GM12874 (cell line): ENCODE data around the gene KANSL2.

Source experiments
- CTCF ChIP-seq: IDR thresholded peaks from 2 replicates; pipeline ENCODE4 v1.5.1; 2011; ENCODE audit warnings: low read depth, mild to moderate bottlenecking, control low read depth, low read length, moderate library complexity; ENCODE audit not compliant: insufficient read depth

The KANSL2 gene

GRCh38 chr12:48681710-48682532 lies at the start of gene KANSL2:
Gene KANSL2 (minus strand): TSS chr12:48682238. CDS start chr12:48681632, 606 bp downstream.
- TF ChIP-seq CTCF: no peak

DNA sequence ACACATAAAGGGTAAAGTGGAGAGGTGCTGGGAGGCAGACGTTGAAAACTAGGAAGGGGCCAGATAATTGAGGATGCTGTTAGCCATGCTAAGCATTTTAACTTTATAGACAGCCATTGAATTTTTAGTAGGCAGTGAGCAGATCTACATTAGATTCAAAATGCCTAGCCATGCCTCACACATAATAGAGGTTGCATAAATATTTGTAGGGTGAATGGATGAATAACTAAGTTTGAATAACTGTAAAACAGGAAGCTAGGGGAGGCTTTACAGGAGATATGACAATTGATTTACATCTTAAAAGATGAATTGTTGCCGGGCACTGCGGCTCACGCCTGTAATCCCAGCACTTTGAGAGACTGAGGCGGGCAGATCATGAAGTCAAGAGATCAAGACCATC lies 46.8 kb upstream of the KANSL2 start:
- TF ChIP-seq CTCF: no peak

DNA sequence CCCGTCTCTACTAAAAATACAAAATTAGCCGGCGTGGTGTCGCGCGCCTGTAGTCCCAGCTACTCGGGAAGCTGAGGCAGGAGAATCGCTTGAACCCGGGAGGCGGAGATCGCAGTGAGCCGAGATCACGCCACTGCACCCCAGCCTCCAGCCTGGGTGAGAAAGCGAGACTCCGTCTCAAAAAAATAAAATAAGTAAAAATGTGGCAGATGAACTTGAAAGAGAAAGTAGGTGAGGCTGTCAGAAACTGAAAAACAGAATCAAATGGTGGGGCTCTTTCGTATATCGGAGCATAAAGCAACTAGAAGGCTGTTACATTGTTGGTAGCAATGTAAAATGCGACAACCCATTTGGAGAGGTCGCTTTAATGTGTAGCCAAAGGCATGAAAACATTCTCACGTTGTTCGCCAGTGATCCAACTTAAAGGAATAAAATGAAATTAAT lies 35.2 kb upstream of the KANSL2 start:
- TF ChIP-seq CTCF: no peak

- TF ChIP-seq CTCF: no peak
Observed at GRCh38 chr12:48716493-48717251, 34.6 kb upstream of the KANSL2 start, which contains the start of gene CCNT1. Gene CCNT1 (minus strand): TSS chr12:48716707. CDS start chr12:48716675, 32 bp downstream.

GRCh38 chr12:48716168-48716492 lies 34.1 kb upstream of the KANSL2 start:
- no peak for TF ChIP-seq CTCF

- no peak for TF ChIP-seq CTCF
Observed at GRCh38 chr12:48712209-48712608, 30.2 kb upstream of the KANSL2 start.

DNA sequence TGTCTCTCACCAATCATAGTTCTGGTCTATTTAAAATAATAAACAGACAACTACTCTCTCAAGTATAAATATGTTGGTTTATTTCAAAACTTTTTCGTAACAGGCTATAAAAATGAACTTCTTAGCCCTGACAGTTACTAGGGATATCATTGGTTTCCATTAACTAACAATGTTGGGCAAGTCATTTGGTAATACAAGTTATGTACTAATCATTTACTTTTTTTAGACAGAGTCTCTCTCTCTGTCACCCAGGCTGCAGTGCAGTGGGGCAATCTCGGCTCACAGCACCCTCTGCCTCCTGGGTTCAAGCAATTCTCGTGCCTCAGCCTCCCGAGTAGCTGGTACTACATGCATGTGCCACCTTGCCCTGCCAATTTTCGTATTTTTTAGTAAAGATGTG lies 14.6 kb upstream of the KANSL2 start:
- no peak for TF ChIP-seq CTCF
